Thyroid gland (tissue), 4 donors: ENCODE results near the gene DUS1L. TPM values are rescaled to one million over a fixed set of nuclear protein-coding genes. Genes with fewer than 3 reads are reported as not detected.

Source experiments
- DNase-seq, 2 donors: peaks; one replicate each; pipeline ENCODE4 v3.0.0-alpha.2; 2019
- H3K27ac ChIP-seq, 3 donors: fragments of 200-600 bp; sonication (generic); 1 replicate in 2 of 3; 2 replicates in 1 of 3; pipeline ENCODE4 v1.5.1; 2016 to 2019; ENCODE audit warnings: mild to moderate bottlenecking in 1 of 3, moderate library complexity in 1 of 3
- H3K27me3 ChIP-seq: fragments of 200-600 bp; sonication (generic); one replicate; pipeline ENCODE4 v1.5.1; 2019
- H3K36me3 ChIP-seq, 2 donors: fragments of 200-600 bp; sonication (generic); one replicate each; pipeline ENCODE4 v1.5.1; 2016 to 2019
- H3K4me1 ChIP-seq, 2 donors: fragments of 200-600 bp; sonication (generic); one replicate each; pipeline ENCODE4 v1.5.1; 2017 to 2019
- H3K4me3 ChIP-seq, 3 donors: fragments of 200-600 bp; sonication (generic); replicated peaks in 1 of 3; 1 replicate in 2 of 3; 2 replicates in 1 of 3; pipeline ENCODE4 v1.5.1; 2016; ENCODE audit warnings: mild to moderate bottlenecking in 1 of 3
- H3K9me3 ChIP-seq: fragments of 200-600 bp; sonication (generic); one replicate; pipeline ENCODE4 v1.5.1; 2017
- CTCF ChIP-seq, 6 experiments: fragments of 200-600 bp in 3 of 6; fragments of 450-650 bp in 3 of 6; sonication (generic) in 3 of 6; IDR thresholded peaks; one replicate each; pipeline ENCODE4 v1.5.1; 2016 to 2019; ENCODE audit warnings: antibody characterized with exemption in 6 of 6, mild to moderate bottlenecking in 2 of 6, inconsistent platforms in 1 of 6, moderate library complexity in 1 of 6
- POLR2A ChIP-seq, 2 donors: fragments of 450-650 bp; IDR thresholded peaks; one replicate each; pipeline ENCODE4 v1.6.1; 2017; ENCODE audit warnings: antibody characterized with exemption in 2 of 2, mild to moderate bottlenecking in 2 of 2, moderate library complexity in 1 of 2
- WGBS, 2 donors: methylation state at CpG; one replicate each; pipeline ENCODE4 v1.1.5; 2017; 5-methylcytosine and 5-hydroxymethylcytosine counted together
- intact Hi-C: fragments of 100-400 bp; cut with DNase I; formaldehyde crosslinking; loops from one replicate; pipeline ENCODE4 v1.15.1; 2023
- total RNA-seq, 4 donors: library from RNA; depleted of rRNA; stranded (reverse); fragments of >200 nt; gene quantifications; one replicate each; pipeline ENCODE4 v1.2.3, GENCODE V29; 2016

Gene DUS1L
- total RNA-seq, 4 donors from 2014 or later = 58.7 to 90.5 (median 75.5) TPM

GRCh38 chr17:82100502-82101298 lies 35.1 kb upstream of the DUS1L start:
- H3K27me3 ChIP-seq = no peaks in the 10 kb centered on the region
- intact Hi-C loops = loop anchor here (5.0 kb wide), 2 partner anchors 57 to 73 kb away; no protein-coding TSS in a partner anchor
- H3K27ac ChIP-seq = peak overlapping the region in 1 of 3 donors; percentile 89
- peak in 1 of 2 donors; percentile 11 for DNase-seq
- no peak overlapping the region for H3K4me3 ChIP-seq
- TF ChIP-seq CTCF (IDR thresholded peaks at IDR 0.05) (no peak), POLR2A (IDR thresholded peaks at IDR 0.05) (no peak)
- H3K9me3 ChIP-seq = no peaks in the 10 kb centered on the region
- peaks cover 34 to 59% of the 10 kb centered on the region in 2 donors for H3K4me1 ChIP-seq
- WGBS, 2 donors = 89 to 94% methylated on average over 19 to 30 of the region's 35 CpGs
- peaks cover 0 to 5% of the 10 kb centered on the region in 2 donors for H3K36me3 ChIP-seq

DNA sequence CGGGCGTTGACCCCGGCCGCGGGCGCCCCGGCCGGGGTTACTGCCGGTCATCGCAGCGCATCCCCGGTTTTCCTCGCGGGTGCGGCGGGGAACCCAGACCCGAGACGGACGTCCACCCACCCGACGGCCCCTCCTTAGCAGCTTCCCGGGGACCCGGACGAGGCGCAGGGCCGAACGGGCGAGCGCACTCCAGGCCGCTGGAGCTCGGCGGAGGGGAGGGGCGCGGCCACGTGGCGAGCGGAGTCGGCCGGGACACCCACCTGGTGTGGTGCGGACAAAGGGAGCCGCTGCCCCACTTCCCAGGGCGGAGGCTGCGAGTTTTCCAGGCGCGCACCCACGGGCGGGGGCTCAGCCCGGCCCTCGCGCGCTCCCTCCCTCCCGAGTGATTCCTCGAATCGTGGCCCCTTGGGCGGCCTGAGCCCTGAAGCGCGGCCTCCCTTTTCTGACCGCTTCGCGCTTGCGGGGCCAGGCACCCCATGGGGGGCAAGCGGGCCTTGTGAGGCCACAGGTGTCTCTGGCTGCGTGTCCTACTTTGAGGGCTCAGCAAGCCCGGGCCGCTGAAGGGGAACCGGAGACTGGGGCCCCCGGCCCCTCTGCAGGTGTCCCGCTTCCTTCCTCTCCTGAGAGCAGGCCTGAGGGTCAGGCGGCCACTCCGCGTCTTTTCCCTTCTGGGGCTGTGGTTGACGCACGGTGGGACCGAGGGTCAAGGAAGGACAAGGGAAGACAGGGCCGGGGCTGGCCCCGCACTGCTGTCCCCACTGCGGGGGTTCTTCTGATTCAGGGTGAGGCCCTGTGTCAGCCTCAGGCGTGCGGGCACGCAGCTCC lies 33.5 kb upstream of the DUS1L start:
- Histone ChIP-seq H3K4me3 (peak overlapping the region; percentile 9 to 77 (median 10)), H3K9me3 (no peaks in the 10 kb centered on the region), H3K27ac (peak overlapping the region; percentile 89 to 97 (median 94)), H3K4me1 (peaks cover 29 to 50% of the 10 kb centered on the region in 2 donors), H3K36me3 (peaks cover 13 to 14% of the 10 kb centered on the region in 2 donors), H3K27me3 (no peaks in the 10 kb centered on the region)
- 31 to 37% methylated on average over 7 to 31 of the region's 80 CpGs for WGBS, 2 donors
- no peak for DNase-seq
- intact Hi-C loops = no loop called here
- TF ChIP-seq CTCF (IDR thresholded peaks at IDR 0.05) (no peak), POLR2A (IDR thresholded peaks at IDR 0.05) (no peak)

- Histone ChIP-seq H3K4me3 (peak within 1 kb of the TSS; percentile 47 to 86 (median 77)), H3K4me1 (peaks cover 21 to 42% of the 10 kb centered on the region in 2 donors), H3K9me3 (no peaks in the 10 kb centered on the region), H3K36me3 (peaks cover 21 to 22% of the 10 kb centered on the region in 2 donors), H3K27ac (peak within 1 kb of the TSS; percentile 89 to 97 (median 94)), H3K27me3 (no peaks in the 10 kb centered on the region)
- no CpG with 5 or more reads among the region's 124 CpGs for WGBS, 2 donors
- intact Hi-C loops = no loop called here
- TF ChIP-seq CTCF (IDR thresholded peaks at IDR 0.05) (peak in 3 of 6 experiments; percentile 43 to 48 (median 46)), POLR2A (IDR thresholded peaks at IDR 0.05) (peak; percentile 94 to 98)
- DNase-seq = peak; percentile 95 to 96
Observed at GRCh38 chr17:82098169-82098938, 32.8 kb upstream of the DUS1L start, which contains the start of gene FASN. Gene FASN (minus strand): TSS chr17:82098236. CDS start chr17:82096445, 1,791 bp downstream.

DNA sequence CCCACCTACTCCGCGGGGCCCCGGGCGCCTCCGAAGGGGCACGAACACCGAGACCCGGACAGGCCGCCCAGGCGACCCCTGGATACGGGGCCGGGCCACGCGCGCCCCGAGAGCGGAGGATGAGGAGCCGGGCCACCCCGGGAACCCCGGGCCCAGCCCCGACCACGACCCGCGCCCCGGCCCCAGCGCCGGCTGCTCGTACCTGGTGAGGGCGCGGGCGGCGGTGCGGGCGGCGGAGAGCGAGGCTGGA lies 32.2 kb upstream of the DUS1L start:
- Histone ChIP-seq H3K9me3 (no peaks in the 10 kb centered on the region), H3K4me3 (peak overlapping the region; percentile 47 to 86 (median 77)), H3K4me1 (peaks cover 18 to 37% of the 10 kb centered on the region in 2 donors), H3K27me3 (no peaks in the 10 kb centered on the region), H3K36me3 (peaks cover 26 to 28% of the 10 kb centered on the region in 2 donors), H3K27ac (peak overlapping the region; percentile 74 to 94 (median 85))
- intact Hi-C loops = no loop called here
- 3% methylated on average over 16 of the region's 36 CpGs; no CpG with 5 or more reads in 1 of the 2 donors for WGBS, 2 donors
- no peak for DNase-seq
- no peak for TF ChIP-seq CTCF (IDR thresholded peaks at IDR 0.05)
- no peak for TF ChIP-seq POLR2A (IDR thresholded peaks at IDR 0.05)
